Pons (tissue), 1 donor: ENCODE data around the gene GPR162.
A peak's percentile ranks its signal among the peaks of the same experiment; 100 is the strongest.
"Not testable (repeated sequence)": the region's sequence is repeated elsewhere in the genome, so short reads cannot be mapped to it uniquely, and the experiment has no call there.

Source experiments
- DNase-seq: peaks from one replicate; pipeline ENCODE4 v3.0.0-alpha.2; 2016; ENCODE audit warnings: low spot score

GPR162 gene

DNA sequence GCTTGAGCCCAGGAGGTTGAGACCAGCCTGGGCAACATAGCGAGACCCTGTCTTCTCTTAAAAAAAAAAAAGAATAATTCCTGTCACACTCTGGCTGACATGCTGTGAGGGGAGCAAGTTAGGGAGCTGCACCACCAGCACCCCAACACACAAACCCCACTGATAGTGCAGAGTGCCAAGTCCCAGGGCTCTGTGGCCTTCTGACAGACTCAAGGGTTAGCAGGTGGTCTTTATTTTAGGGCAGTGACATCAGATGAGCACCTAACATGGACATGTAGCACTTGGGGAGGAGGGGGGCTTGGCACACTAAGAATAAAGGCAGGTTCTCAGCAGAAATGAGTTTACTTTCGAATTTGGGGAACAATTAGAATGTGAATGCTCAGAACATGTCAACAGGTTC, 37.2 kb downstream of the GPR162 start:
- no peak for DNase-seq

DNA sequence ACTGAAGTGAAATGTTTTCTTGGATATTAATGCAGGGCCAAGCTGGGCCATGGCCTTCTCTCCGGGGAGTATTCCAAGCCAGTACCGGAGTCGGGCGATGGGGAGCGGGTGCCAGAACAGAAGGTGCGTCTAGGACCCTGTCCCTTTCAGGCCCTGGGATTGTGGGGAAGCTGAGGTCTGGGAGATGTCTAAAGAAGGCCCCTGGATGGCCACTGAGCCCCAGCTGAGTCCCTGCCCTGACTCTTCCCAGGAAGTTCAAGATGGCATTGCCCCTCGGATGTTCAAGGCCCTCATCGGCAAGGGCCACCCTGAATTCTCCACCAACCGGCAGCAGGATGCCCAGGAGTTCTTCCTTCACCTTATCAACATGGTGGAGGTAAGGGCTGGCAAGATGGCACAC, 38.5 kb downstream of the GPR162 start:
- no peak for DNase-seq

GRCh38 chr12:6860942-6861341, 39.3 kb downstream of the GPR162 start:
- no peak for DNase-seq

DNA sequence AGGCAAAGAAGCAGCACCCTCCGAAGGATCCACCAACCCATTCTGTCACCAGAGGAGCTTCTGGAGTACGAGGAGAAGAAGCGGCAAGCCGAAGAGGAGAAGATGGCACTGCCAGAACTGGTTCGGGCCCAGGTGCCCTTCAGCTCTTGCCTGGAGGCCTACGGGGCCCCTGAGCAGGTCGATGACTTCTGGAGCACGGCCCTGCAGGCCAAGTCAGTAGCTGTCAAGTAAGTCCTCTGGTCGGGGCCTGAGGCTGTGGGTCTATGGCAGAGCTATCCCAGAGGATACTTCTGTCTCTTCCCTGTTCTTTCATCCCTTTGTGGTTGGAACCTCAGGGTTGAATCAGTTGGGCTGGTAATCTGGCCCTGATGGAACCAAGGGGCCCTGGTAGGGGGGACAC, 39.8 kb downstream of the GPR162 start:
- no peak for DNase-seq

DNA sequence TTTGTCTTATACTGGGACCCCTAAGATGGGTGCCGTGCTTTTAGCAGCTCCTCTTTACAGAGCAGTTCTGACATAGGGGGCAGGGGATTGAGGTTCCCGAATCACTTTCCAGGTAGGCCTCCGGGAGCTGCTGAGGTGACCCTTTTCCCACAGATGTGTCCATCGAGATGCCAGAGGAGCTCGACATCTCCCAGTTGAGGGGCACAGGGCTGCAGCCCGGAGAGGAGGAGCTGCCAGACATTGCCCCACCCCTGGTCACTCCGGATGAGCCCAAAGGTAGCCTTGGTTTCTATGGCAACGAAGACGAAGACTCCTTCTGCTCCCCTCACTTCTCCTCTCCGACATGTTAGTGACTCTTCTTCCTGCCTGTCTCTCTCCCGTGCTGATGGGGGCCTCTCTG, 41.4 kb downstream of the GPR162 start:
- DNase-seq, result no peak

DNA sequence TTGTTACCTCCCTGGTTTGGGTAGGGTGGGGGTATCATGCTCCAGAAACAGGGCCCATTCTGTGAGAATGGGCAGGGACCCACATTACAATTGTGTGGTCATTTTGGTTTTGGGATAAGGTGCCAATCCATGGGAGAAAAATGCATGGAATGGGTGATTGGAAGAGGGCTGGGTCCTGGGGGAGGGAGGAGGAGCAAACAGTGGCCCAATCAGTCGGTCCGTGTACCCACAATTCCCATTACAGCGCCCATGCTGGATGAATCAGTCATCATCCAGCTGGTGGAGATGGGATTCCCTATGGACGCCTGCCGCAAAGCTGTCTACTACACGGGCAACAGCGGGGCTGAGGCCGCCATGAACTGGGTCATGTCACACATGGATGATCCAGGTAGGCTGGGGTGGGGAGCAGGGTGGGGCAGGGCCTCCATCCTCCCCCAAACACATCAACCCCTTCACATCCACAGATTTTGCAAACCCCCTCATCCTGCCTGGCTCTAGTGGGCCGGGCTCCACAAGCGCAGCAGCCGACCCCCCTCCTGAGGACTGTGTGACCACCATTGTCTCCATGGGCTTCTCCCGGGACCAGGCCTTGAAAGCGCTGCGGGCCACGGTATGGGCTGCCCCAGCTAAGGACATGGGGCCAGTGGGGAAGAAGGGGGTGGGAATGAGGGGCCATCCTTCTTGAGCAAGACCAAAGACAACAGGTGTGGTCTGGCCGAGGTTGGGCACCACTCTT, 42.1 kb downstream of the GPR162 start:
- DNase-seq, result no peak

- DNase-seq, result not testable (repeated sequence)
Observed at GRCh38 chr12:6865307-6865706, 43.7 kb downstream of the GPR162 start.

- DNase-seq, result no peak
Observed at GRCh38 chr12:6866163-6866919, 44.7 kb downstream of the GPR162 start.

GRCh38 chr12:6866920-6867412, 45.3 kb downstream of the GPR162 start:
- DNase-seq, result peak; percentile 58

DNA sequence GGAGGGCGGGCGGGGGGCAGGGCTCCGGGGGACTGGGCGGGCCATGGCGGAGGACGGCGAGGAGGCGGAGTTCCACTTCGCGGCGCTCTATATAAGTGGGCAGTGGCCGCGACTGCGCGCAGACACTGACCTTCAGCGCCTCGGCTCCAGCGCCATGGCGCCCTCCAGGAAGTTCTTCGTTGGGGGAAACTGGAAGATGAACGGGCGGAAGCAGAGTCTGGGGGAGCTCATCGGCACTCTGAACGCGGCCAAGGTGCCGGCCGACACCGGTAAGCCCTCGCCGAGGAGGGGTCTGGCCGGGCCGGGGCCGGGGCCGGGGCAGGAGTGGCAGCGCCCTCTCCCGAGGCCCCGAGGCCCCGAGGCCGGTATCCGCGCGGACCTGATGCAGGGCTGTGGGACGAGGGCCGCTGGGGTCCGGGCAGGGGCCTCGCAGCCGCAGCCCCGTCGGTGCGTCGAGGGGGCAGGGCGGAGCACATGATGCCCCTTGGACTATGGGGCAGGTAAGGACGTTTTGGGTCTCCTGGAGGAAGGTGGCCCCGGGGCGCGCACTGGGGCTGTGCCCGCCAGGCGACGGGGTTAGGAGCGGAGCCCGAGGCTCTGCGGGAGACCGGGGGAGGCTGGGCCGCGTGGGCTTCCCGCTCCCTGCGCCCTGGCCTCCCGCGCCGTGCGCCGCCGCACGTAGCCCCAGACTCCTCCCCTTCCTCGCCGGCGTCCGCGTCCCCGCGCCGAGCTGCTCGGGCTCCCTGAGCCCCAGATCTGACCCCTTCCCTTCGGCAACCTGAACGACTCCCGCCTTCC, 46.0 kb downstream of the GPR162 start, which contains the start of gene TPI1:
Gene TPI1, plus strand, starts transcription at position 119 of the 798 bp plus-strand sequence. Its CDS starts 36 bp downstream, at position 155.
- DNase-seq, result peak; percentile 17

DNA sequence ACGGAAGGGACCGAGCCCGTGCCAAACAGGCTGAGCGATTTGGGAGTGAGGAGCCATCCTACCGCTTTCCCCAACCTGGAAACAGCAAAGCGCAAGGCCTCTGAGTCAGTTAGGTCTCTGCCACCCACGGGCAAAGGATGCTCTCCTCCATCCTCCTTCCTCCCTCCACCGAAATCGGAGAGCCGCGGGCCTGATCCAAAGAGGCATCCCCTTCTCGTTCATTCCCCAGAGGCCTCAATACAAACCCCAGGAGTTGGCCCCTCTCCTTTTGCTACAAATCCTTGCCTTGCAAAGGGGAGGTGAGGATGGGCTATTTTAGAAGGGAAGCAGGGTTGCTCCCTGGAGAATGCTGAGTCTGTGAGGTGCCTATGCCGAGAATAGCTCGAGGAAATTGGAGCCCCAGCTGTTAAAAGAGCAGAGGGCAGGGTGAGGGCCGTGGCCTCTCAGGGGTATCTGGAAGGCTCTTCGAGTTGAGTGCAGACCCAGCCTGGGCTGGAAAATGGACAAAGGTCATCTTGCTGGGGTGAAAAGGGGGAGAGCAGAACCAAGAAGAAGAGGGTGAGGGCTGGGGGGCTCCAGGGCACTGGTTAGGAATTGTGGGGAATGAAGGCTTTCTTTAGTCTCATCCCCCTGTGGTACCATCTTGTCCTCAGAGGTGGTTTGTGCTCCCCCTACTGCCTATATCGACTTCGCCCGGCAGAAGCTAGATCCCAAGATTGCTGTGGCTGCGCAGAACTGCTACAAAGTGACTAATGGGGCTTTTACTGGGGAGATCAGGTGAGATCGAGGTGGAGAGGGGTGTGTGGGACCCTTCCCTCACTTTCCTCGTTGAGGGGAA, 46.8 kb downstream of the GPR162 start:
- DNase-seq, result peak; percentile 32

DNA sequence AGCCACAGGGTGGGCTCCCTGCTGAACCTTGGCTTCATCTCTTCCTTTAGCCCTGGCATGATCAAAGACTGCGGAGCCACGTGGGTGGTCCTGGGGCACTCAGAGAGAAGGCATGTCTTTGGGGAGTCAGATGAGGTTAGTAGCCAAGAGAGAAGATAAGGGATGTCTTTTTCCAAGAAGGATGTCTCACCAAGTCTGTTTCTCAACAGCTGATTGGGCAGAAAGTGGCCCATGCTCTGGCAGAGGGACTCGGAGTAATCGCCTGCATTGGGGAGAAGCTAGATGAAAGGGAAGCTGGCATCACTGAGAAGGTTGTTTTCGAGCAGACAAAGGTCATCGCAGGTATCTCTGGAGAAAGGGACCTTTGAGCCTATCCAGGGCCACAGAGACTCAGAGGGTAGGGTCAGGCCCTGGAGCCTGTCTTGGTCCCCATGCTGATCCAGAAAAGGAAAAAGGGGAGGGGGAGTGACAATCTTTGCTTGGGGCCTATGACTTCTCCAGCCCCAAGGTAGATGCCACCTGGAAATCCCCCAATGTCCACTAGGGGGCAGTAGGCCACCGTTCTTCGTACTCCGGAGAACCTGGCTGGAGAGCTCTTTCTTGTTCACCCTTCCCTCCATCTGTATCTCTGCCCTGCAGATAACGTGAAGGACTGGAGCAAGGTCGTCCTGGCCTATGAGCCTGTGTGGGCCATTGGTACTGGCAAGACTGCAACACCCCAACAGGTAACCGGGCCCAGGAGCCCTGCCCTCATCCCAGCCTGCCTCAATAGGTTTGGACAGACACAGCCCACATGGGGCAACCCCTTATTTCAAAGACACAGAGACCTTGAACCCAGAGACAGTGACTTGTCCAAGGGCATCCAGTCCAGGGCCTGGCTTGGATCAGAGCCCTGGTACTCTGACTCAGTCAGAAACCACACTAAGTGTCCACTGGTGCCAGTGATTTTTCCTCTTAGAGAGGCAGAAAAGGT, 47.7 kb downstream of the GPR162 start:
- peak; percentile 81 for DNase-seq

- DNase-seq, result not testable (repeated sequence)
Observed at GRCh38 chr12:6870304-6870703, 48.7 kb downstream of the GPR162 start.

GRCh38 chr12:6871052-6871957, 49.7 kb downstream of the GPR162 start:
- DNase-seq, result no peak

DNA sequence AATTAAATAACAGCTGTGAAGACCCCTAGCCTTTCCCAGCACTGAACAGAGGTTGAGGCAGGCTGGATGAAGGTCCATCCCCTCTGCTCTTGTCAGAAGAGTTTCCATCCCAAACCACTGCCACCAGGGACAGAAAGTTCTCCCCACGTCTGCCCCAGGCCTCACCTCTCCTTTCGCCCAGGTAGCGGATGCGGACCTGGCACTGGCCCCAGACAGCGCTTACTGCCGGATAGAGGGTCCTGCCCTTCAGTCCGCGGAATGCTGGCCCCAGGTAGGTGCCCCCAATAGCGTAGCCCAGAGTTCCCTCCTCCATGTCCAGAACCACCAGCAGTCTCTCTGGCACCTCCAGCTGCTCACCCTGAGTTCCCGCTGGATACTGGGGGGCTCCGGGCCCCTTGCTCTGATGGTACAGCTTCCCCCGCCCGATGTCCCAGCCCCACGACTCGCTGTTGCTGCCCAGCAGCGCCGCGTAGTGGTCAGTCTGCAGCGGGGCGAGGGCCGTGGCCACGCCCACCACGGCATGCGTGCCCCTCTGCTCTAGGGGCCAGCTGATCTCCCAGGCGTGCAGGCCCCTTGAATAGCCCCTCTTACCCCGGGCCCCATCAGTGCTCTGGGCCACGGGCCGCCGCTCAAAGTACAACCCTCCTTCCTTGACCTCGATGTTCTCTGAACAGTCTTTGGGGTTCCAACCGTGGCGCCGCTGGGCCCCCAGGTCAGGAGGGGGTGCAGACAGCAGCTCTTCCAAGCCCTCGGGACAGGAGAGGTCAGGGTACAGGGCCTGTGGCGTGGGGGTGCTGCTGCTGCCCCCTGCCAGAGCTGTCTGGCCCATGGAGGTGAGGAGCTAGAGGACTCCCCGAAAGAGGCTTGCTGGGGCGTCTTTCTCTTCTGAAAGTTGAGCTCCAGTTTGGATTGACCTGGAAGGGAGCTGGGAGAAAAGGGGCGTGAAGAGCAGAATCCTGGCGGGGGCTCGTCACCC, 50.7 kb downstream of the GPR162 start:
- DNase-seq, result peak; percentile 77

GRCh38 chr12:6873094-6874014, 51.7 kb downstream of the GPR162 start, which contains the start of gene SPSB2:
TSS of gene SPSB2 (minus strand) at chr12:6873303. CDS start at chr12:6872901, 402 bp downstream.
- peak; percentile 91 for DNase-seq

DNA sequence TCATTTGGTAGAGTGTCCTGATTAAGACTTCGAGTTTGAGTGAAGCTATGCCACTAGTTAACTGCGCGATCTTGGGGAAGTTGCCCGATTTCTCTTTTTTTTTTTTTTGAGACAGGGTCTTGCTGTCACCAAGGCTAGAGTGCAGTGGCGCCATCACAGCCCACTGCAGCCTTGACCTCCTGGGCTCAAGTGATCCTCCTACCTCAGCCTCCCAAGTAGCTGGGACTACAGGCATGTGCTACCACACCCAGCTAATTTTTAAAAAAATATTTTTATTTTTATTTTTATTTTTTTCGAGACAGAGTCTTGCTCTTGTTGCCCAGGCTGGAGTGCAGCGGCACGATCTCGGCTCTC, 52.4 kb downstream of the GPR162 start:
- not testable (repeated sequence) for DNase-seq
